ENCODE data around the gene RBM8A. TPM values are rescaled to one million over a fixed set of nuclear protein-coding genes. Genes with fewer than 3 reads are reported as not detected.

Gene RBM8A
- total RNA-seq, 1 experiment from 2014 or later: 482 TPM

DNA sequence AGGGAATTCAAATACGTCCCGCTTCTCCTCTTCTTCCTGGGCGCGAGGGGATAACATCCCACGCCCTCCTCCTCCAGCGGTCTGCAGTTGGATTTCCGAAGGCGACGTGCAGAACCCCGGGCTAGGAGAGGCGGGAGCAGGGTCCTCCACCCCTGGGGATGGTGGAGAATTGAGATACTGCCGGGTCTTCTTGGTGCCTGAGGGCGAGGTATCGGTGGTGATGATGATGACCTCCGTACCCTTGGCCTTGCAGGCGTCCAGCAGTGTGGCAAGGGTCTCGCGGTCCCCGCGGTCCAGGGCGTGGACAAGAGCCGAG, 33.8 kb upstream of the RBM8A start:
- Histone ChIP-seq H3K79me2 (ENCODE audit: low read length) (peaks cover 11% of the 10 kb centered on the region), H3K4me1 (ENCODE audit: insufficient read depth, low read length) (peaks cover 52% of the 10 kb centered on the region), H4K20me1 (ENCODE audit: low read length) (no peaks in the 10 kb centered on the region), H2AFZ (ENCODE audit: low read length) (peak overlapping the region; percentile 83), H3K9me3 (ENCODE audit: low read length) (no peaks in the 10 kb centered on the region), H3K4me2 (ENCODE audit: low read length) (peak overlapping the region; percentile 91), H3K4me3 (ENCODE audit: low read length) (peak overlapping the region; percentile 76), H3K27me3 (ENCODE audit: low read length) (no peaks in the 10 kb centered on the region), H3F3A (ENCODE audit: low read length, unreplicated experiment) (no peaks in the 10 kb centered on the region), H3K9ac (ENCODE audit: low read length) (no peak overlapping the region), H3K27ac (ENCODE audit: low read length) (no peak overlapping the region), H3K9me2 (replicated peaks; ENCODE audit: low read length) (no peaks in the 10 kb centered on the region), H3K36me3 (ENCODE audit: low read depth, low read length) (no peaks in the 10 kb centered on the region)
- ATAC-seq (no peak), DNase-seq (no peak)
- intact Hi-C loops (cut with micrococcal nuclease): no loop called here
- ChIA-PET CTCF (no interaction called here), POLR2A (ENCODE audit: unreplicated experiment) (no interaction called here)
- no TSS peak for BruUV-seq (replicated peaks)
- TF ChIP-seq EZH2 (IDR thresholded peaks at IDR 0.05; ENCODE audit: low read length, unreplicated experiment) (no peak), EZH2phosphoT487 (IDR thresholded peaks at IDR 0.05; ENCODE audit: borderline replicate concordance, low read length) (no peak)
- TF ChIP-seq, protein P1, sequence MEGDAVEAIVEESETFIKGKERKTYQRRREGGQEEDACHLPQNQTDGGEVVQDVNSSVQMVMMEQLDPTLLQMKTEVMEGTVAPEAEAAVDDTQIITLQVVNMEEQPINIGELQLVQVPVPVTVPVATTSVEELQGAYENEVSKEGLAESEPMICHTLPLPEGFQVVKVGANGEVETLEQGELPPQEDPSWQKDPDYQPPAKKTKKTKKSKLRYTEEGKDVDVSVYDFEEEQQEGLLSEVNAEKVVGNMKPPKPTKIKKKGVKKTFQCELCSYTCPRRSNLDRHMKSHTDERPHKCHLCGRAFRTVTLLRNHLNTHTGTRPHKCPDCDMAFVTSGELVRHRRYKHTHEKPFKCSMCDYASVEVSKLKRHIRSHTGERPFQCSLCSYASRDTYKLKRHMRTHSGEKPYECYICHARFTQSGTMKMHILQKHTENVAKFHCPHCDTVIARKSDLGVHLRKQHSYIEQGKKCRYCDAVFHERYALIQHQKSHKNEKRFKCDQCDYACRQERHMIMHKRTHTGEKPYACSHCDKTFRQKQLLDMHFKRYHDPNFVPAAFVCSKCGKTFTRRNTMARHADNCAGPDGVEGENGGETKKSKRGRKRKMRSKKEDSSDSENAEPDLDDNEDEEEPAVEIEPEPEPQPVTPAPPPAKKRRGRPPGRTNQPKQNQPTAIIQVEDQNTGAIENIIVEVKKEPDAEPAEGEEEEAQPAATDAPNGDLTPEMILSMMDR (conservative IDR thresholded peaks at IDR 0.05; ENCODE audit: low read depth, low read length): no peak

DNA sequence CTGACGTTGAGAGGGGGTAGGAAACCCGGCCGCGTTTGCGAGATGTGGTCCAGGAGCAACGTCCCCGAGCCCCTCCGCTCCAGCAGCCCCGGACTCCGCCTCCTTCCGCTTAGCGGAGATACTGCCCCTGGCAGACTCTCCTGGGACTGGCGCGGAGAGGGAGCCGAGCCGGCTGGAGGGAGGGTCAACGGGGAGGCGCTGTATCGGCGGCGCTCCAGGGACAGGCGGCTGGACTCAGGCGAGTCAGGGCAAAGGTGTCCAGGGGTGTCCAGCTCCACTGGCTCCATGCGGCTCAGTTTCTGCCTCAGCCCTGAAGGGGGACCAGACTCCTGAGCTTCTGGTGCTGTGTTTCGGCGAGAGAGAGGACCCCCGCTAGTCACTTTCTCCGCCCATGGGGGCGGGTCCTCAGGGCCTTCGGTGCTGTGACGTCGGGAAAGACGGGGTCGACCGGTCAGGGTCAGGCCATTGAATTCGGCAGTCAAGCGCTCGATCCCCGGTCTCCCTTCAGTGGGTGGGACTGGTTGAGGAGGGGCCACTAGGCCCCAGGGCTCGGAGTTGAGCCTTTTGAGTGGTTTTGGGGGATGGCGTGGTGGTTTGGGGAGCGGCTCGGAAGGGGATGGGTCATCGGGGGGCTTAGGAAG, 33.3 kb upstream of the RBM8A start:
- peaks cover 16% of the 10 kb centered on the region for H3K79me2 ChIP-seq (ENCODE audit: low read length)
- no peaks in the 10 kb centered on the region for H3K9me3 ChIP-seq (ENCODE audit: low read length)
- H3F3A ChIP-seq (ENCODE audit: low read length, unreplicated experiment): no peaks in the 10 kb centered on the region
- H2AFZ ChIP-seq (ENCODE audit: low read length): peak overlapping the region; percentile 83
- no peaks in the 10 kb centered on the region for H3K27me3 ChIP-seq (ENCODE audit: low read length)
- ChIA-PET POLR2A (ENCODE audit: unreplicated experiment) (no interaction called here), CTCF (no interaction called here)
- H4K20me1 ChIP-seq (ENCODE audit: low read length): no peaks in the 10 kb centered on the region
- ATAC-seq (no peak), DNase-seq (peak; percentile 46)
- peaks cover 57% of the 10 kb centered on the region for H3K4me1 ChIP-seq (ENCODE audit: insufficient read depth, low read length)
- TF ChIP-seq EZH2phosphoT487 (IDR thresholded peaks at IDR 0.05; ENCODE audit: borderline replicate concordance, low read length): no peak
- TF ChIP-seq, protein P1 (conservative IDR thresholded peaks at IDR 0.05; ENCODE audit: low read depth, low read length): peak; percentile 20; the same call in 1 of the 2 replicates
- H3K4me3 ChIP-seq (ENCODE audit: low read length): peak overlapping the region; percentile 76
- intact Hi-C loops (cut with micrococcal nuclease): no loop called here
- H3K9ac ChIP-seq (ENCODE audit: low read length): no peak overlapping the region
- no peaks in the 10 kb centered on the region for H3K36me3 ChIP-seq (ENCODE audit: low read depth, low read length)
- BruUV-seq (replicated peaks): no TSS peak
- no peak overlapping the region for H3K27ac ChIP-seq (ENCODE audit: low read length)
- H3K4me2 ChIP-seq (ENCODE audit: low read length): peak overlapping the region; percentile 91
- H3K9me2 ChIP-seq (replicated peaks; ENCODE audit: low read length): no peaks in the 10 kb centered on the region

DNA sequence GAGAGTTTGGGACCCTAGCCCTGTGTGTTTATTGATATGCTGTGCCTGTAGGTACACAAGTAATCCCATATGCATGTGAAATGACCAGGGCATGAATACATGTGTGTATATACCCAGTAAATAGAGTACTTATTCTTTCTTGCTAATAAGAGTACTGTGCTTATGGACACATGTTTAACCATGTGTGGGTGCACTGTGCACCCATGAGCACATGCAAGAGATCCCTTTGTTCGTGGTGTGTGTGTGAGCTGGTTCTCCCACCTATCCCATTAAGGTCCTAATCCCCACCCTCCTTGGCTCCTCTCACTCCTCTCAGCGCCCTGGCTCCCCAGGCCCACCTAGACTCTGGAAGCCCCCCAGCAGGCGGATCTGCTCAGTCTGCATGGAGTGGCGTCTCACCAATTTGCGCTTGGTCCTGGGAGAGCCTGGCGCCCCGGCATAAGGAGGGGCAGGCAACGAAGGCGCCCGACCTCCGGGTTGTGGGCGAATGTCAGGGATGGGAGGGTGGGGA, 32.7 kb upstream of the RBM8A start:
- Histone ChIP-seq H3K79me2 (ENCODE audit: low read length) (peaks cover 20% of the 10 kb centered on the region), H3K4me2 (ENCODE audit: low read length) (peak overlapping the region; percentile 91; the same call in 1 of the 2 replicates), H2AFZ (ENCODE audit: low read length) (no peak overlapping the region), H4K20me1 (ENCODE audit: low read length) (no peaks in the 10 kb centered on the region), H3K27me3 (ENCODE audit: low read length) (no peaks in the 10 kb centered on the region), H3K27ac (ENCODE audit: low read length) (no peak overlapping the region), H3K4me3 (ENCODE audit: low read length) (peak overlapping the region; percentile 76; the same call in 1 of the 2 replicates), H3K9me3 (ENCODE audit: low read length) (no peaks in the 10 kb centered on the region), H3K4me1 (ENCODE audit: insufficient read depth, low read length) (peaks cover 60% of the 10 kb centered on the region), H3K9ac (ENCODE audit: low read length) (no peak overlapping the region), H3K9me2 (replicated peaks; ENCODE audit: low read length) (no peaks in the 10 kb centered on the region), H3K36me3 (ENCODE audit: low read depth, low read length) (no peaks in the 10 kb centered on the region), H3F3A (ENCODE audit: low read length, unreplicated experiment) (no peaks in the 10 kb centered on the region)
- ATAC-seq (no peak), DNase-seq (no peak)
- CTCF ChIA-PET: no interaction called here
- TF ChIP-seq, protein P1 (conservative IDR thresholded peaks at IDR 0.05; ENCODE audit: low read depth, low read length): no peak
- no peak for TF ChIP-seq EZH2 (IDR thresholded peaks at IDR 0.05; ENCODE audit: low read length, unreplicated experiment)
- no peak for TF ChIP-seq EZH2phosphoT487 (IDR thresholded peaks at IDR 0.05; ENCODE audit: borderline replicate concordance, low read length)
- intact Hi-C loops (cut with micrococcal nuclease): loop anchor here (2.0 to 5.0 kb wide), 2 partner anchors 15 to 43 kb away; partner anchors contain the start of gene PEX11B
- BruUV-seq (replicated peaks): no TSS peak
- POLR2A ChIA-PET (ENCODE audit: unreplicated experiment): no interaction called here

All from PC-3 (cell line).